Keratinocyte (primary cell): Measurements from ENCODE around the gene HPS3.

Source experiments
- EZH2 ChIP-seq: IDR thresholded peaks from one replicate; pipeline ENCODE4 v1.6.1; 2012; ENCODE audit warnings: inconsistent platforms, mild to moderate bottlenecking, low read length, moderate library complexity
- TF ChIP-seq, protein P1 (sequence below), 3 experiments: IDR thresholded peaks in 1 of 3; conservative IDR thresholded peaks in 1 of 3; optimal IDR thresholded peaks in 1 of 3; 2 replicates in 2 of 3; 3 replicates in 1 of 3; pipeline versions ENCODE3 to v1.5.1; 2011; ENCODE audit warnings: low read length in 3 of 3, mild to moderate bottlenecking in 3 of 3, moderate library complexity in 2 of 3, control low read depth in 1 of 3, inconsistent platforms in 1 of 3; ENCODE audit not compliant: insufficient read depth in 2 of 3; ENCODE audit errors: extremely low read depth in 1 of 3

GRCh38 chr3:149151843-149152242, 22.4 kb downstream of the HPS3 start:
- TF ChIP-seq, protein P1, sequence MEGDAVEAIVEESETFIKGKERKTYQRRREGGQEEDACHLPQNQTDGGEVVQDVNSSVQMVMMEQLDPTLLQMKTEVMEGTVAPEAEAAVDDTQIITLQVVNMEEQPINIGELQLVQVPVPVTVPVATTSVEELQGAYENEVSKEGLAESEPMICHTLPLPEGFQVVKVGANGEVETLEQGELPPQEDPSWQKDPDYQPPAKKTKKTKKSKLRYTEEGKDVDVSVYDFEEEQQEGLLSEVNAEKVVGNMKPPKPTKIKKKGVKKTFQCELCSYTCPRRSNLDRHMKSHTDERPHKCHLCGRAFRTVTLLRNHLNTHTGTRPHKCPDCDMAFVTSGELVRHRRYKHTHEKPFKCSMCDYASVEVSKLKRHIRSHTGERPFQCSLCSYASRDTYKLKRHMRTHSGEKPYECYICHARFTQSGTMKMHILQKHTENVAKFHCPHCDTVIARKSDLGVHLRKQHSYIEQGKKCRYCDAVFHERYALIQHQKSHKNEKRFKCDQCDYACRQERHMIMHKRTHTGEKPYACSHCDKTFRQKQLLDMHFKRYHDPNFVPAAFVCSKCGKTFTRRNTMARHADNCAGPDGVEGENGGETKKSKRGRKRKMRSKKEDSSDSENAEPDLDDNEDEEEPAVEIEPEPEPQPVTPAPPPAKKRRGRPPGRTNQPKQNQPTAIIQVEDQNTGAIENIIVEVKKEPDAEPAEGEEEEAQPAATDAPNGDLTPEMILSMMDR (optimal IDR thresholded peaks at IDR 0.05 in 1 of 3, IDR thresholded peaks at IDR 0.05 in 1 of 3, conservative IDR thresholded peaks at IDR 0.05 in 1 of 3; ENCODE audit: extremely low read depth in 1 of 3, insufficient read depth in 2 of 3, low read length in 3 of 3): no peak
- TF ChIP-seq EZH2: no peak
